OCI-LY7 (cell line): ENCODE results near the gene INPP5F. TPM values are rescaled to one million over a fixed set of nuclear protein-coding genes. Genes with fewer than 3 reads are reported as not detected.

Experiments
- BruUV-seq: library from RNA; stranded (reverse); fragments of 400-500 nt; replicated peaks from 2 replicates; lab custom pipeline; 2021; lab: Mats Ljungman, UMichigan
- CTCF ChIA-PET: fragments of 300-600 bp; sonication (Branson Sonifier 250); formaldehyde crosslinking; loops from one replicate; lab custom pipeline; 2022; ENCODE audit warnings: antibody characterized with exemption; ENCODE audit not compliant: unreplicated experiment; lab: Charles Lee
- POLR2A ChIA-PET: fragments of 300-600 bp; sonication (Branson Sonifier 250); formaldehyde crosslinking; loops from one replicate; lab custom pipeline; 2022; ENCODE audit warnings: antibody characterized with exemption; lab: Charles Lee
- DNase-seq: peaks from one replicate; pipeline ENCODE4 v3.0.0-alpha.2; 2015; ENCODE audit warnings: low spot score
- H2AFZ ChIP-seq: fragments of 200-600 bp; sonication (generic), shearing (Covaris generic); 2 replicates; pipeline ENCODE4 v1.6.1; 2014; ENCODE audit warnings: mild to moderate bottlenecking, antibody characterized with exemption, low read length, moderate library complexity
- H3K27ac ChIP-seq: fragments of 200-600 bp; sonication (generic); 2 replicates; pipeline ENCODE4 v1.5.1; 2014; ENCODE audit warnings: mixed run types, low read depth, mild to moderate bottlenecking, moderate library complexity, low read length, inconsistent platforms; ENCODE audit not compliant: poor library complexity, severe bottlenecking
- H3K36me3 ChIP-seq: fragments of 200-600 bp; sonication (generic); 2 replicates; pipeline ENCODE4 v1.6.1; 2014; ENCODE audit warnings: mild to moderate bottlenecking, antibody characterized with exemption, low read length, moderate library complexity, mixed read lengths; ENCODE audit not compliant: insufficient read depth
- H3K4me1 ChIP-seq: fragments of 200-600 bp; sonication (generic); 2 replicates; pipeline ENCODE4 v1.5.1; 2014; ENCODE audit warnings: mild to moderate bottlenecking, low read length; ENCODE audit not compliant: insufficient read depth, poor library complexity, severe bottlenecking
- H3K4me2 ChIP-seq: fragments of 200-600 bp; sonication (generic); 2 replicates; pipeline ENCODE4 v1.6.1; 2014; ENCODE audit warnings: mild to moderate bottlenecking, low read length
- H3K4me3 ChIP-seq: fragments of 200-600 bp; sonication (generic); 2 replicates; pipeline ENCODE4 v1.5.1; 2014; ENCODE audit warnings: mild to moderate bottlenecking, low read depth, low read length; ENCODE audit not compliant: poor library complexity, severe bottlenecking
- H3K79me2 ChIP-seq: fragments of 200-600 bp; sonication (generic); 2 replicates; pipeline ENCODE4 v1.6.1; 2016; ENCODE audit warnings: low read depth, mild to moderate bottlenecking, low read length, moderate library complexity, mixed read lengths; ENCODE audit not compliant: insufficient read depth
- H3K9me2 ChIP-seq: fragments of 200-600 bp; sonication (generic); 2 replicates; pipeline ENCODE4 v1.6.1; 2016; ENCODE audit warnings: mild to moderate bottlenecking, low read length, mixed read lengths; ENCODE audit not compliant: insufficient read depth
- H3K9me3 ChIP-seq: fragments of 200-600 bp; sonication (generic); 2 replicates; pipeline ENCODE4 v1.6.1; 2014; ENCODE audit warnings: mild to moderate bottlenecking, mixed run types, low read length, mixed read lengths
- H4K20me1 ChIP-seq: fragments of 200-600 bp; sonication (generic); 2 replicates; pipeline ENCODE4 v1.6.1; 2014; ENCODE audit warnings: mild to moderate bottlenecking, antibody characterized with exemption, low read length, moderate library complexity, mixed read lengths; ENCODE audit not compliant: insufficient read depth
- EZH2phosphoT487 ChIP-seq: fragments of 200-600 bp; sonication (generic); IDR thresholded peaks from 2 replicates; pipeline ENCODE4 v1.6.1; 2018; ENCODE audit warnings: low read depth, borderline replicate concordance, mild to moderate bottlenecking, mixed run types, antibody characterized with exemption, low read length, moderate library complexity, mixed read lengths
- intact Hi-C: fragments of 100-400 bp; cut with micrococcal nuclease; formaldehyde crosslinking; loops from one replicate; pipeline ENCODE4 v1.10.0; 2022; ENCODE audit not compliant: unreplicated experiment
- total RNA-seq, 2 experiments: library from RNA; depleted of rRNA in 1 of 2; stranded (reverse); fragments of >200 nt in 1 of 2; shearing (Covaris generic) in 1 of 2; gene quantifications; 2 replicates each; pipeline ENCODE4 v1.2.3, GENCODE V29; 2014 to 2022
- TF ChIP-seq, protein P1 (sequence below): fragments of 200-600 bp; sonication (generic); conservative IDR thresholded peaks from 2 replicates; pipeline ENCODE4 v1.5.1; 2014; ENCODE audit warnings: mild to moderate bottlenecking, antibody characterized with exemption, low read length, moderate library complexity, mixed read lengths

INPP5F gene
- total RNA-seq, 2 experiments from 2014 or later: 6.2 to 12.8 TPM

- Histone ChIP-seq H3K4me2 (no peak overlapping the region), H3K9me3 (no peaks in the 10 kb centered on the region), H3K27ac (no peak overlapping the region), H3K79me2 (no peaks in the 10 kb centered on the region), H3K4me1 (no peaks in the 10 kb centered on the region), H2AFZ (no peak overlapping the region), H4K20me1 (no peaks in the 10 kb centered on the region), H3K36me3 (no peaks in the 10 kb centered on the region), H3K4me3 (no peak overlapping the region), H3K9me2 (no peaks in the 10 kb centered on the region)
- CTCF ChIA-PET: no interaction called here
- no TSS peak for BruUV-seq
- intact Hi-C loops: loop anchor here (5.0 to 10.0 kb wide), 2 partner anchors 160 to 582 kb away; no protein-coding TSS in a partner anchor
- POLR2A ChIA-PET: no interaction called here
- TF ChIP-seq, protein P1, sequence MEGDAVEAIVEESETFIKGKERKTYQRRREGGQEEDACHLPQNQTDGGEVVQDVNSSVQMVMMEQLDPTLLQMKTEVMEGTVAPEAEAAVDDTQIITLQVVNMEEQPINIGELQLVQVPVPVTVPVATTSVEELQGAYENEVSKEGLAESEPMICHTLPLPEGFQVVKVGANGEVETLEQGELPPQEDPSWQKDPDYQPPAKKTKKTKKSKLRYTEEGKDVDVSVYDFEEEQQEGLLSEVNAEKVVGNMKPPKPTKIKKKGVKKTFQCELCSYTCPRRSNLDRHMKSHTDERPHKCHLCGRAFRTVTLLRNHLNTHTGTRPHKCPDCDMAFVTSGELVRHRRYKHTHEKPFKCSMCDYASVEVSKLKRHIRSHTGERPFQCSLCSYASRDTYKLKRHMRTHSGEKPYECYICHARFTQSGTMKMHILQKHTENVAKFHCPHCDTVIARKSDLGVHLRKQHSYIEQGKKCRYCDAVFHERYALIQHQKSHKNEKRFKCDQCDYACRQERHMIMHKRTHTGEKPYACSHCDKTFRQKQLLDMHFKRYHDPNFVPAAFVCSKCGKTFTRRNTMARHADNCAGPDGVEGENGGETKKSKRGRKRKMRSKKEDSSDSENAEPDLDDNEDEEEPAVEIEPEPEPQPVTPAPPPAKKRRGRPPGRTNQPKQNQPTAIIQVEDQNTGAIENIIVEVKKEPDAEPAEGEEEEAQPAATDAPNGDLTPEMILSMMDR: no peak
- TF ChIP-seq EZH2phosphoT487: no peak
- DNase-seq: no peak
Measured at GRCh38 chr10:119754936-119755335, 29.1 kb downstream of the INPP5F start.

- Histone ChIP-seq H3K9me3 (no peaks in the 10 kb centered on the region), H4K20me1 (no peaks in the 10 kb centered on the region), H3K9me2 (no peaks in the 10 kb centered on the region), H3K36me3 (no peaks in the 10 kb centered on the region), H3K4me1 (no peaks in the 10 kb centered on the region), H3K4me3 (no peak overlapping the region), H3K27ac (no peak overlapping the region), H3K79me2 (no peaks in the 10 kb centered on the region), H2AFZ (no peak overlapping the region), H3K4me2 (no peak overlapping the region)
- TF ChIP-seq, protein P1: no peak
- no TSS peak for BruUV-seq
- intact Hi-C loops: loop anchor here (10.0 kb wide), 1 partner anchor 159 kb away; no protein-coding TSS in a partner anchor
- POLR2A ChIA-PET: no interaction called here
- CTCF ChIA-PET: no interaction called here
- no peak for DNase-seq
Measured at GRCh38 chr10:119755446-119755845, 29.6 kb downstream of the INPP5F start.

DNA sequence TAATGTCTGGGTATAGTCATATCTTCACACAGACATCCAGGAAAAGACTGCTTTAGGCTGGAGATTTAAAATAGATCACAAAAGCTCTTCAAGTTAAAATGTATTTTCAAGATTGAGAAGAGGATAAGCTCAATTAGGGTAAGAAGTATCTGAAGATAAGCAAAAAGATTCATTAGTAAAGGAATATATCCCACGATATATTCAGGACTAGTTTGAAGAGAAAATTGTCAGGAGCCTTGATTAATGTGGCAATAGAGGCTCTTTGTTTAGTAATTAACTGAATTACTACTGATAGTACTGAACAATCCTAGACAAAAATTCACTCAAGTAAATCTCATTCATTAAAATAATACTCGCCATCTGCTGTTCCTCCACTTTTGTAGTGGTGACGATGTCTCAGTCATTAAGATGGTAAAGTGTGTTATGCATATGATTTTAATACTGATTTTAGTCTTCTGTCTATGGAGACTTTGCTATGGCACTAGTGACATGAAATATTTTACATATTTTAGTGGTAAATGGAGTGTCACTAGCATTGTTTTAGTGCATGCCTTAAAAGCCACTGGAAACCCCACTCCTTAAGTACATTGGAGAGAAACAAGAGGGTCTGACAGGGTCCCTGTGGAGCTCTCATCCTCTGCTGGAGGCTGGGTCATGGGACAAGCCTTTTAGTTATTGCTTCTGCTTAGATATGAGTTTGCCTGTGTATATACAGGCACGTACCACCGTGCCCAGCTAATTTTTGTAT, 32.8 kb downstream of the INPP5F start:
- DNase-seq: no peak
- H4K20me1 ChIP-seq: no peaks in the 10 kb centered on the region
- no peaks in the 10 kb centered on the region for H3K9me2 ChIP-seq
- no peak for TF ChIP-seq EZH2phosphoT487
- TF ChIP-seq, protein P1: no peak
- no peaks in the 10 kb centered on the region for H3K9me3 ChIP-seq
- no TSS peak for BruUV-seq
- no peak overlapping the region for H3K27ac ChIP-seq
- no peaks in the 10 kb centered on the region for H3K4me1 ChIP-seq
- H3K4me2 ChIP-seq: no peak overlapping the region
- POLR2A ChIA-PET: interaction anchor here (0.6 to 1.3 kb wide), 3 partner anchors 8 to 129 kb away, joined by 3 to 4 read pairs (median 3); no protein-coding TSS in a partner anchor
- CTCF ChIA-PET: no interaction called here
- intact Hi-C loops: loop anchor here (10.0 kb wide), 1 partner anchor 156 kb away; no protein-coding TSS in a partner anchor
- no peak overlapping the region for H2AFZ ChIP-seq
- no peak overlapping the region for H3K4me3 ChIP-seq
- no peaks in the 10 kb centered on the region for H3K79me2 ChIP-seq
- no peaks in the 10 kb centered on the region for H3K36me3 ChIP-seq
